C4-2B (cell line): ENCODE data around the gene NATD1.

ENCODE experiments used
- ZFX ChIP-seq: fragments of 450-650 bp; IDR thresholded peaks from 2 replicates; pipeline ENCODE4 v1.6.1; 2017
- TF ChIP-seq, protein P1 (sequence below): fragments of 450-650 bp; conservative IDR thresholded peaks from 2 replicates; pipeline ENCODE4 v1.5.1; 2017; ENCODE audit warnings: mild to moderate bottlenecking

- TF ChIP-seq, protein P1, sequence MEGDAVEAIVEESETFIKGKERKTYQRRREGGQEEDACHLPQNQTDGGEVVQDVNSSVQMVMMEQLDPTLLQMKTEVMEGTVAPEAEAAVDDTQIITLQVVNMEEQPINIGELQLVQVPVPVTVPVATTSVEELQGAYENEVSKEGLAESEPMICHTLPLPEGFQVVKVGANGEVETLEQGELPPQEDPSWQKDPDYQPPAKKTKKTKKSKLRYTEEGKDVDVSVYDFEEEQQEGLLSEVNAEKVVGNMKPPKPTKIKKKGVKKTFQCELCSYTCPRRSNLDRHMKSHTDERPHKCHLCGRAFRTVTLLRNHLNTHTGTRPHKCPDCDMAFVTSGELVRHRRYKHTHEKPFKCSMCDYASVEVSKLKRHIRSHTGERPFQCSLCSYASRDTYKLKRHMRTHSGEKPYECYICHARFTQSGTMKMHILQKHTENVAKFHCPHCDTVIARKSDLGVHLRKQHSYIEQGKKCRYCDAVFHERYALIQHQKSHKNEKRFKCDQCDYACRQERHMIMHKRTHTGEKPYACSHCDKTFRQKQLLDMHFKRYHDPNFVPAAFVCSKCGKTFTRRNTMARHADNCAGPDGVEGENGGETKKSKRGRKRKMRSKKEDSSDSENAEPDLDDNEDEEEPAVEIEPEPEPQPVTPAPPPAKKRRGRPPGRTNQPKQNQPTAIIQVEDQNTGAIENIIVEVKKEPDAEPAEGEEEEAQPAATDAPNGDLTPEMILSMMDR, result no peak
- TF ChIP-seq ZFX, result no peak
Observed at GRCh38 chr17:21228111-21228510, 25.1 kb downstream of the NATD1 start.
